HepG2 (cell line): ENCODE data around the gene SNX21. TPM values are rescaled to one million over a fixed set of nuclear protein-coding genes. Genes with fewer than 3 reads are reported as not detected.

Source experiments
- ATAC-seq: fragments of 200-7000 bp; cut with Tn5 transposase; 3 replicates; pipeline ENCODE4 v1.9.1; 2020; ENCODE audit warnings: mild to moderate bottlenecking, moderate library complexity
- BruUV-seq: library from RNA; stranded (reverse); fragments of 400-500 nt; replicated peaks from 2 replicates; lab custom pipeline; 2021; lab: Mats Ljungman, UMichigan
- CTCF ChIA-PET: fragments of 300-600 bp; formaldehyde crosslinking; extraction: SDS; loops from one replicate; lab custom pipeline; 2021; ENCODE audit warnings: low total read pairs, inconsistent platforms, low intra/inter-chr PET ratio; lab: Yijun Ruan, JAX
- POLR2A ChIA-PET: fragments of 350-600 bp; sonication (Branson Sonifier 250); formaldehyde crosslinking; loops from one replicate; lab custom pipeline; 2020; ENCODE audit warnings: antibody characterized with exemption, inconsistent platforms; lab: Yijun Ruan, JAX
- DNase-seq: peaks from one replicate; pipeline ENCODE4 v3.0.0-alpha.2; 2015; ENCODE audit warnings: low spot score
- FAIRE-seq: peaks from 3 replicates; lab custom pipeline; 2011; peaks lifted over from hg19 to GRCh38; lab: Jason Lieb, UNC
- H2AFZ ChIP-seq: one replicate; pipeline ENCODE4 v1.6.1; 2011; ENCODE audit warnings: low read length, inconsistent platforms
- H3K27ac ChIP-seq: fragments of 300-600 bp; 3 replicates; pipeline ENCODE4 v1.8.0; 2011; ENCODE audit warnings: mixed run types, mild to moderate bottlenecking, mixed read lengths, low read length, inconsistent platforms; ENCODE audit not compliant: insufficient read depth; ENCODE audit errors: extremely low read length
- H3K27me3 ChIP-seq, 2 experiments: fragments of 200-600 bp in 1 of 2; 2 replicates in 1 of 2; 3 replicates in 1 of 2; pipeline versions ENCODE4 v1.6.0 to v1.8.0; 2011; ENCODE audit warnings: low read length in 2 of 2, mild to moderate bottlenecking in 2 of 2, moderate library complexity in 2 of 2, inconsistent platforms in 1 of 2; ENCODE audit not compliant: insufficient read depth in 2 of 2, control insufficient read depth in 1 of 2
- H3K36me3 ChIP-seq, 2 experiments: fragments of 200-600 bp in 1 of 2; replicated peaks in 1 of 2; 2 replicates in 1 of 2; 3 replicates in 1 of 2; pipeline versions ENCODE4 v1.5.1 to v1.8.0; 2011; ENCODE audit warnings: low read length in 2 of 2, inconsistent platforms in 1 of 2; ENCODE audit not compliant: insufficient read depth in 2 of 2, control insufficient read depth in 1 of 2
- H3K4me1 ChIP-seq: 2 replicates; pipeline ENCODE4 v1.5.1; 2012; ENCODE audit warnings: low read length, inconsistent platforms; ENCODE audit not compliant: insufficient read depth
- H3K4me2 ChIP-seq: 2 replicates; pipeline ENCODE4 v1.6.0; 2011; ENCODE audit warnings: low read depth, low read length, inconsistent platforms
- H3K4me3 ChIP-seq, 3 experiments: fragments of 200-600 bp in 1 of 3; sonication (generic), shearing (Covaris generic) in 1 of 3; replicated peaks in 1 of 3; 2 replicates each; pipeline ENCODE4 v1.5.1; 2011 to 2016; ENCODE audit warnings: low read length in 3 of 3, inconsistent platforms in 2 of 3, low read depth in 2 of 3, mild to moderate bottlenecking in 2 of 3, control low read depth in 1 of 3, mixed read lengths in 1 of 3; ENCODE audit not compliant: insufficient read depth in 1 of 3
- H3K79me2 ChIP-seq: one replicate; pipeline ENCODE4 v1.6.1; 2011; ENCODE audit warnings: low read length, inconsistent platforms; ENCODE audit not compliant: insufficient read depth
- H3K9ac ChIP-seq: 2 replicates; pipeline ENCODE4 v1.6.0; 2011; ENCODE audit warnings: mild to moderate bottlenecking, low read depth, low read length, inconsistent platforms; ENCODE audit not compliant: insufficient read depth
- H3K9me3 ChIP-seq: 2 replicates; pipeline ENCODE4 v1.5.1; 2012; ENCODE audit warnings: mild to moderate bottlenecking, low read length
- H4K20me1 ChIP-seq: 2 replicates; pipeline ENCODE4 v1.6.0; 2011; ENCODE audit warnings: inconsistent platforms, mild to moderate bottlenecking, low read length, moderate library complexity; ENCODE audit not compliant: insufficient read depth
- FOXP4 ChIP-seq: sonication (generic); formaldehyde crosslinking; IDR thresholded peaks from 2 replicates; pipeline ENCODE4 v1.4.0; 2020; ENCODE audit warnings: missing genetic modification reagents
- GLMP ChIP-seq: sonication (generic); formaldehyde crosslinking; IDR thresholded peaks from 2 replicates; pipeline ENCODE4 v1.9.0; 2021; ENCODE audit warnings: missing genetic modification reagents, mild to moderate bottlenecking, borderline replicate concordance
- HNF4A ChIP-seq: sonication (generic); formaldehyde crosslinking; IDR thresholded peaks from 2 replicates; pipeline ENCODE4 v1.4.0; 2020; ENCODE audit warnings: missing genetic modification reagents
- MNT ChIP-seq: fragments of 450-650 bp; IDR thresholded peaks from 2 replicates; pipeline ENCODE4 v1.6.1; 2016
- PAXIP1 ChIP-seq: sonication (generic); formaldehyde crosslinking; conservative IDR thresholded peaks from 2 replicates; pipeline ENCODE4 v1.4.0; 2020; ENCODE audit warnings: mild to moderate bottlenecking, missing genetic modification reagents, moderate library complexity
- ZNF264 ChIP-seq: sonication (generic); formaldehyde crosslinking; IDR thresholded peaks from 2 replicates; pipeline ENCODE4 v1.4.0; 2020; ENCODE audit warnings: missing genetic modification reagents
- ZNF557 ChIP-seq: sonication (generic); formaldehyde crosslinking; IDR thresholded peaks from 2 replicates; pipeline ENCODE4 v1.4.0; 2020; ENCODE audit warnings: missing genetic modification reagents
- ZNF607 ChIP-seq: sonication (generic); formaldehyde crosslinking; IDR thresholded peaks from 2 replicates; pipeline ENCODE4 v1.5.1; 2020; ENCODE audit warnings: missing genetic modification reagents, mild to moderate bottlenecking, borderline replicate concordance
- ZNF770 ChIP-seq: sonication (generic); formaldehyde crosslinking; IDR thresholded peaks from 2 replicates; pipeline ENCODE4 v1.5.0; 2020; ENCODE audit warnings: mild to moderate bottlenecking, missing genetic modification reagents
- ZNF772 ChIP-seq: sonication (generic); formaldehyde crosslinking; IDR thresholded peaks from 2 replicates; pipeline ENCODE4 v1.5.0; 2020; ENCODE audit warnings: mild to moderate bottlenecking, missing genetic modification reagents
- ZNF883 ChIP-seq: sonication (generic); formaldehyde crosslinking; IDR thresholded peaks from 2 replicates; pipeline ENCODE4 v1.5.1; 2020; ENCODE audit warnings: mild to moderate bottlenecking, missing genetic modification reagents; ENCODE audit errors: not compliant biosample characterization
- WGBS: methylation state at CpG from one replicate; pipeline ENCODE4 v1.1.6; 2017; ENCODE audit warnings: low lambda C conversion rate; 5-methylcytosine and 5-hydroxymethylcytosine counted together
- in situ Hi-C: cut with HindIII; loops from 2 replicates; pipeline ENCODE4 v1.10.0; 2017; ENCODE audit warnings: low pct_unique_long_range_greater_than_20kb; ENCODE audit not compliant: extremely low pct_ligation_motif_present
- intact Hi-C: fragments of 100-400 bp; cut with micrococcal nuclease; formaldehyde crosslinking; loops from one replicate; pipeline ENCODE4 v1.10.0; 2022; ENCODE audit not compliant: unreplicated experiment
- polyA plus RNA-seq, 8 experiments: library from polyadenylated mRNA; depleted of rRNA in 3 of 8; stranded (reverse) in 7 of 8; unstranded in 1 of 8; fragments of >200 nt; fragmentation: Illumina TruSeq in 4 of 8; extraction: Trizol in 4 of 8; gene quantifications; 2 replicates each; pipeline versions ENCODE4 v1.2.1 to v1.2.3, GENCODE V29; 2011 to 2016; ENCODE audit warnings: low read depth in 4 of 8, missing spikeins in 1 of 8, mixed read lengths in 1 of 8; ENCODE audit not compliant: insufficient read depth in 1 of 8
- total RNA-seq, 5 experiments: library from RNA; depleted of rRNA; stranded (reverse); fragments of >200 nt; fragmentation: Illumina TruSeq; extraction: Trizol; gene quantifications; 2 replicates each; pipeline ENCODE4 v1.2.3, GENCODE V29; 2016; ENCODE audit warnings: low read depth in 1 of 5

SNX21 gene
- total and polyA plus RNA-seq, 2 of the 13 experiments (the other 11 are each of a cell fraction or from before 2014, with no cell fraction given): 7.7 to 12.8 TPM

GRCh38 chr20:45861221-45862075 lies 27.8 kb downstream of the SNX21 start:
- H3K4me3 ChIP-seq: no peak overlapping the region
- ChIA-PET CTCF (no interaction called here), POLR2A (interaction anchor here (1.2 to 7.6 kb wide), 5 partner anchors 22 to 70 kb away, joined by 3 to 85 read pairs (median 6); partner anchors contain the start of genes CTSA, DNTTIP1, NEURL2 and SNX21)
- BruUV-seq: no TSS peak
- intact Hi-C loops: no loop called here
- 66% methylated on average over 7 of the region's 7 CpGs for WGBS
- no peaks in the 10 kb centered on the region for H4K20me1 ChIP-seq
- no peaks in the 10 kb centered on the region for H3K36me3 ChIP-seq
- no peaks in the 10 kb centered on the region; a peak in 1 of 5 replicates for H3K27me3 ChIP-seq
- in situ Hi-C loops: no loop called here
- no peak overlapping the region; the same call in 1 of the 2 replicates for H3K9ac ChIP-seq
- no peaks in the 10 kb centered on the region for H3K9me3 ChIP-seq
- H3K4me2 ChIP-seq: peak overlapping the region; percentile 40
- peaks cover 85% of the 10 kb centered on the region for H3K4me1 ChIP-seq
- H2AFZ ChIP-seq: no peak overlapping the region
- H3K79me2 ChIP-seq: peaks cover 4% of the 10 kb centered on the region
- ATAC-seq (no peak), FAIRE-seq (no peak), DNase-seq (peak; percentile 54)
- H3K27ac ChIP-seq: peak overlapping the region; percentile 27
- TF ChIP-seq ZNF607 (peak; percentile 52; the same call in 1 of the 2 replicates), PAXIP1 (CRISPR knock-in tag) (peak; percentile 71), ZNF883 (CRISPR knock-in tag) (no peak), ZNF772 (CRISPR knock-in tag) (peak; percentile 61; the same call in 1 of the 2 replicates), ZNF264 (CRISPR knock-in tag) (0 out of 2 replicates have a peak, but pooled peaks have one; percentile 22), MNT (no peak), GLMP (CRISPR knock-in tag) (no peak), HNF4A (CRISPR knock-in tag) (peak; percentile 64), FOXP4 (CRISPR knock-in tag) (peak; percentile 72), ZNF770 (peak; percentile 89), ZNF557 (CRISPR knock-in tag) (peak; percentile 49; the same call in 1 of the 2 replicates)
